ENCODE data around the gene TRIM31.

The TRIM31 gene

DNA sequence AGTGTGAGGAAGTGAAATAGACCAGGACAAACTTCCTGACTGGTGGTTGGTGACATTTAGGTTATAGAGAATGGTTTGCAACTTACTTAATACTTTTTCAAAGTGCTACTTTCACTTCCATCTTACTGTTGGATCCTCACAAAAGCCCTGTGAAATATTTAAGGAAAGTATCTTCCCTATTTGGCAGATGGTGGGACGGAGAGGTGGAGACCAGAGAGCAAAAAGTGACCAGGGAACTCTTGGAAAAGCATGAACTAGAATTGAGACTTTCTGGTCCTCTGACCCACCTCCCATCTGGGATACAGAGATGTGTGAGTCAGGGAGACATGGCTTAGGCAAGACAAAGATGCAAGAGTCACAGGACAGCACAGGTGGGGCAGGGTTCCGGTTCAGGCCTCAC lies 45.1 kb upstream of the TRIM31 start:
- H3K4me3 ChIP-seq (ENCODE audit: low read length): no peak overlapping the region
- no peak for DNase-seq (ENCODE audit: low read depth)
- TF ChIP-seq, protein P1, sequence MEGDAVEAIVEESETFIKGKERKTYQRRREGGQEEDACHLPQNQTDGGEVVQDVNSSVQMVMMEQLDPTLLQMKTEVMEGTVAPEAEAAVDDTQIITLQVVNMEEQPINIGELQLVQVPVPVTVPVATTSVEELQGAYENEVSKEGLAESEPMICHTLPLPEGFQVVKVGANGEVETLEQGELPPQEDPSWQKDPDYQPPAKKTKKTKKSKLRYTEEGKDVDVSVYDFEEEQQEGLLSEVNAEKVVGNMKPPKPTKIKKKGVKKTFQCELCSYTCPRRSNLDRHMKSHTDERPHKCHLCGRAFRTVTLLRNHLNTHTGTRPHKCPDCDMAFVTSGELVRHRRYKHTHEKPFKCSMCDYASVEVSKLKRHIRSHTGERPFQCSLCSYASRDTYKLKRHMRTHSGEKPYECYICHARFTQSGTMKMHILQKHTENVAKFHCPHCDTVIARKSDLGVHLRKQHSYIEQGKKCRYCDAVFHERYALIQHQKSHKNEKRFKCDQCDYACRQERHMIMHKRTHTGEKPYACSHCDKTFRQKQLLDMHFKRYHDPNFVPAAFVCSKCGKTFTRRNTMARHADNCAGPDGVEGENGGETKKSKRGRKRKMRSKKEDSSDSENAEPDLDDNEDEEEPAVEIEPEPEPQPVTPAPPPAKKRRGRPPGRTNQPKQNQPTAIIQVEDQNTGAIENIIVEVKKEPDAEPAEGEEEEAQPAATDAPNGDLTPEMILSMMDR (conservative IDR thresholded peaks at IDR 0.05; ENCODE audit: low read depth, low read length): no peak

DNA sequence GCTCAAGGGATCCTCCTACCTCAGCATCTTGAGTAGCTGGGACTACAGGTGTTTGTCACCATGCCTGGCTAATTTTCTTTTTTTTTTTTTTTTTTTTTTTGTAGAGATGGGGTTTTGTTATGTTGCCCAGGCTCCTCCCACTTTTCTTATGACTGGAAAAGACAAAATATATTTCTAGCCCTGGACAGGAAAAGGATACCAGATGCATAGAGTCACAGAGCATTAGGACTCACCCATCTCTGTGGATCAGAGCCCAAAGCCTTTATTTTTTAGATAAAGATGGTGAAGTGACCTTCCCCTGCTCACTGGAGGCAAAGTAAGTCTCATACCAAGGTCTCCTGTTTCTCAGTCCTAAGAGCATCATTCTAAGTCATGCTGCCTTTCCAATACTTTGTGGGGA lies 44.7 kb upstream of the TRIM31 start:
- TF ChIP-seq, protein P1 (conservative IDR thresholded peaks at IDR 0.05; ENCODE audit: low read depth, low read length): no peak
- no peak for DNase-seq (ENCODE audit: low read depth)
- H3K4me3 ChIP-seq (ENCODE audit: low read length): no peak overlapping the region

DNA sequence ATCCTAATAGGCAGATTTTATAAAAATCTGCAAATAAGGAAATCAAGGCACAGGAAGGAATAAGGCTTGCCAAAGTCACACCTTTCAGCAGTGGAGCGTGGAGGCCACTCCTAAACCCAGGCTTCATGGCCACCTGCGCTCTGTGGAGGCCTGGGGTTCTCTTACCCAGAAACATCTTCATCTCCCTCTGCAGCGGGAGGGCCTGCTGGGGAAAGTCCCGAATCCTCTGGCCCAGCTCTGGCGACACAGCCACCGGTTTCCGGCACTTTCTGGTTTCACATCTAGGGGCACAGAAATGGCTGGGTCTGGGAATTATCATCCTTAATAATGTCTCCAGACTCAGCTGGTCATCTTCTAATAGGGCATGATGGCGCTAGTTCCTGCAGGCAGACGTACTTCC lies 43.9 kb upstream of the TRIM31 start:
- TF ChIP-seq, protein P1 (conservative IDR thresholded peaks at IDR 0.05; ENCODE audit: low read depth, low read length): no peak
- H3K4me3 ChIP-seq (ENCODE audit: low read length): no peak overlapping the region
- no peak for DNase-seq (ENCODE audit: low read depth)

DNA sequence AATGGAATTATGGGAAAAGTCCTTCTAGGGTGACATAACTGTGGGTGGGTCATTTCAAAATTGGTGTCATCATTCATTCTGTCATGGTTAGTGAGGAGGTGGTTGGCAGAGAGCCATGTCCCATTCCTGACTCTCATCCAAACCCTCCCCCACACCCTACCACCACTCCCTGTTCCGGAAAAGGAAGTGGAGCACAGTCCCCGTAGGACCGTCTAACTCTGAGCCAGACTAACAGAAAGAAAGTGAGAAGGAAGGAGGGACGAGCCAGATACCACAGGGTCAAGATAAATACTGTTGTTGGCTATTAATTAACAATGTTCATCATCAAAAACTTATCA lies 43.3 kb upstream of the TRIM31 start:
- no peak overlapping the region for H3K4me3 ChIP-seq (ENCODE audit: low read length)
- DNase-seq (ENCODE audit: low read depth): no peak
- TF ChIP-seq, protein P1 (conservative IDR thresholded peaks at IDR 0.05; ENCODE audit: low read depth, low read length): no peak

DNA sequence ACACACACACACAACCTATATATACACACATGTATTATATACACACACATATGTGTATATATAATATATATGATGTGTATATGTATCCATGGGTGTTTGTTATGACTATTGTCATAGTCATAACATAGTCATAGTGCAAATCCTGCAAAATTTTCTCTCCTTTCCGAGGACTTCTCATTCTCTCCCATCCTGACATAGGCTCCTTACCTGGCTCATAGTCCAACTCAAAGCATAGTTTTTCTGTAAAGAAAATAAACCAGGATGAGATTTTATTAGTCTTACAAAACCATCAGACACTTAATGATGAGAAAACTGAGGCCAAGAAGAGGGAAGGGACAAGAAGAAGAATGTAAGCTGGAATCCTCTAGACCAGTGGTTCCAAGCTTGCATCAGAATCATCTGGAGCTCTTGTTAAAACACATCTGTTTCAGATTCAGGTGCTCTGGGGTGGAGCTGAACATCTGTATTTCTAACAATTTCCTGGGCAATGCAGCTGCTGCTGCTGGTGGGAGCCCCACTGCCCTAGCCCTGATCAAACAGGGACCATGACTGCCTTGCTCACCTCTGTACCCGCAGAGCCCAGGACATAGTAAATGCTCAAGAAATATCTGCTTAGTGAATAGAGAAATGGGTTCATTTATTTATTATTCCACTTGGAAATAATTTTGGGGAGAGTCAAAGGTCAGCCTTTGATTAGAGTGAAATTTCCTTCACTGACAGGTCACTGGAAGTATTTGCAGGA lies 42.8 kb upstream of the TRIM31 start:
- TF ChIP-seq, protein P1 (conservative IDR thresholded peaks at IDR 0.05; ENCODE audit: low read depth, low read length): no peak
- no peak for DNase-seq (ENCODE audit: low read depth)
- H3K4me3 ChIP-seq (ENCODE audit: low read length): no peak overlapping the region

DNA sequence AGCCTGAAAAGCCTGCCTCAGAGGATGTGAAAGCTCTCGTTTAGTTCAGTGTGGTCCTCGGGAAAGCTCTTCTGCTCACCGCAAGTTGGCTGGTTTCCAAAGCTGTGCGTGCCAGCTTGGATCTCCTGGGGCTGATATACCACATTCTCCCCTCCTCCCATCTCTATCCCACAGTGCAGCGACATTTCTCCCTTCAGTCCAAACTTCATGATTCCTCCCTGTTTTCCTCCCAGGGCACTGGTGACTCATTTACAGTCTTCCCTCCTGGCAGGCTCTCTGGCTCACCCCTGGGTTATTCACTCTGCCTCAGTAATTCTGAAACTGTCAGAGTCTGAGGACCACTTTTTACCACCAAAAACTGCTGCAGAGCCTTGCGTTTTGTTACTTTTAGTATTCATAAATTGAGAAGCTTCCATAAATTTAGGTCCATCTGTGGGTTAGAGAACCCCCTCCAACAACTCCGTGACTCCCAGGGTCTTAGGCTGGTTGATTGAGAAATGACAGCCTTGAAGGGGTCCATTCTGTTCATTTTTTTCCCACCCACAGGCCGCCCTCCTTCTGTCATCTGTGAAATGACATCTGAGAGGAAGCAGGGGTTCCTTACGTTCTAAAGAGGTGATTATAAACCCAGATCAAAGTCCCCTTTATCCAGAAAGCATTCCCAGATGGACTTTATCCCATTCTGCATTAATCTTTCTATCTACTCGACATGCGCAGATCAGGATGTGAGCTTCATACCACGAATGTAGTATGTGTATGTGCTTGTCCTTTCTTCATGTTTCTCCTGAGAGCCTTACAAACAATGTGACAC lies 42.0 kb upstream of the TRIM31 start:
- no peak for DNase-seq (ENCODE audit: low read depth)
- TF ChIP-seq, protein P1 (conservative IDR thresholded peaks at IDR 0.05; ENCODE audit: low read depth, low read length): no peak
- no peak overlapping the region for H3K4me3 ChIP-seq (ENCODE audit: low read length)

DNA sequence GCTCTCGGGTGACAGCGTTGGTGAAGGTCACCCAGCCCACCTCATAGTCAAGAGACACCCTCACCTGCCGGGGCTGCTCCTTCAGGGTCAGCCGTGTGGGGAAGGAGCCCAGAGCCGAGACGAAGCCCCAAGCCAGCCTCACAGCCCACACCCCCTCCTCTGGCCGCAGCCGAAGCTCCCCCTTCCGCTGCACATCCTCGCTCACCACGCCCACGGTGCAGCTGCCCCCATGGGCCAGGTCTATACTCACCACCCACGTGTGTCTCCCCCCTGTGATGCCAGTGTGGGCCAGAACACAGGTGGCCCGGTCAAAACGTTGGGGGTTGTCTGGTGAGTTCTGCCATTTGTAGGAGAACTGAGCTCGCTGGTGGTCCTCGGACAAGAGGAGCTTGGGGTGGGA lies 41.2 kb upstream of the TRIM31 start:
- TF ChIP-seq, protein P1 (conservative IDR thresholded peaks at IDR 0.05; ENCODE audit: low read depth, low read length): no peak
- no peak overlapping the region for H3K4me3 ChIP-seq (ENCODE audit: low read length)
- no peak for DNase-seq (ENCODE audit: low read depth)

All from retinal pigment epithelial cell (primary cell).